HepG2 (cell line): ENCODE data around the gene SCN8A.

Source experiments
- ARNT ChIP-seq: fragments of 450-650 bp; IDR thresholded peaks from 2 replicates; pipeline ENCODE4 v1.6.1; 2017
- CBX1 ChIP-seq: IDR thresholded peaks from one replicate; pipeline ENCODE4 v1.6.1; 2016; ENCODE audit warnings: antibody characterized with exemption, low read depth
- ETS1 ChIP-seq: sonication (generic); formaldehyde crosslinking; IDR thresholded peaks from 2 replicates; pipeline ENCODE4 v1.4.0; 2020; ENCODE audit warnings: missing genetic modification reagents
- GTF3A ChIP-seq: sonication (generic); formaldehyde crosslinking; conservative IDR thresholded peaks from 2 replicates; pipeline ENCODE4 v1.4.0; 2020; ENCODE audit warnings: mild to moderate bottlenecking, missing genetic modification reagents
- MAZ ChIP-seq, 2 experiments: sonication (generic) in 1 of 2; formaldehyde crosslinking in 1 of 2; IDR thresholded peaks; 2 replicates each; pipeline versions ENCODE4 v1.5.0 to v1.6.1; 2012 to 2020; ENCODE audit warnings: low read depth in 2 of 2, mild to moderate bottlenecking in 2 of 2, borderline replicate concordance in 1 of 2, improper control_type of control experiment in 1 of 2, low read length in 1 of 2, missing genetic modification reagents in 1 of 2, moderate library complexity in 1 of 2
- NFRKB ChIP-seq: fragments of 450-650 bp; IDR thresholded peaks from 2 replicates; pipeline ENCODE4 v1.6.1; 2017
- PAXIP1 ChIP-seq: sonication (generic); formaldehyde crosslinking; conservative IDR thresholded peaks from 2 replicates; pipeline ENCODE4 v1.4.0; 2020; ENCODE audit warnings: mild to moderate bottlenecking, missing genetic modification reagents, moderate library complexity
- POLR2A ChIP-seq, 2 experiments: IDR thresholded peaks; 2 replicates each; pipeline ENCODE4 v1.6.1; 2011; ENCODE audit warnings: low read depth in 2 of 2, low read length in 2 of 2, mild to moderate bottlenecking in 1 of 2, moderate library complexity in 1 of 2; ENCODE audit not compliant: insufficient read depth in 1 of 2
- ZKSCAN8 ChIP-seq: IDR thresholded peaks from 2 replicates; pipeline ENCODE4 v1.6.1; 2016; ENCODE audit warnings: borderline replicate concordance, missing genetic modification reagents, missing compliant biosample characterization
- ZNF30 ChIP-seq: sonication (generic); formaldehyde crosslinking; IDR thresholded peaks from 2 replicates; pipeline ENCODE4 v1.5.0; 2020; ENCODE audit warnings: mild to moderate bottlenecking, missing genetic modification reagents
- ZNF674 ChIP-seq: sonication (generic); formaldehyde crosslinking; IDR thresholded peaks from 2 replicates; pipeline ENCODE4 v1.5.0; 2020; ENCODE audit warnings: low read depth, mild to moderate bottlenecking, missing genetic modification reagents
- ZSCAN20 ChIP-seq: sonication (generic); formaldehyde crosslinking; IDR thresholded peaks from 2 replicates; pipeline ENCODE4 v1.4.0; 2020; ENCODE audit warnings: missing genetic modification reagents, mild to moderate bottlenecking, borderline replicate concordance

GRCh38 chr12:51763743-51764142 lies 172.7 kb downstream of the SCN8A start:
- no peak for TF ChIP-seq POLR2A (IDR thresholded peaks at IDR 0.05; ENCODE audit: insufficient read depth in 1 of 2, low read depth in 2 of 2, low read length in 2 of 2)
- TF ChIP-seq PAXIP1 (CRISPR knock-in tag): no peak
- TF ChIP-seq MAZ (IDR thresholded peaks at IDR 0.05; ENCODE audit: borderline replicate concordance, low read depth, low read length): no peak
- TF ChIP-seq MAZ (CRISPR knock-in tag; IDR thresholded peaks at IDR 0.05; ENCODE audit: low read depth): no peak
- no peak for TF ChIP-seq ARNT
- no peak for TF ChIP-seq NFRKB
- TF ChIP-seq ZNF674 (CRISPR knock-in tag): no peak
- TF ChIP-seq ZNF30: no peak
- TF ChIP-seq GTF3A (CRISPR knock-in tag): no peak
- TF ChIP-seq ZSCAN20 (CRISPR knock-in tag): no peak
- no peak for TF ChIP-seq ETS1
- no peak for TF ChIP-seq ZKSCAN8 (CRISPR knock-in tag)
- TF ChIP-seq CBX1: no peak
